Stimulated activated effector memory CD8-positive, alpha-beta T cell treated with anti-CD3 and anti-CD28 coated beads, Interleukin-12 subunit alpha, Interleukin-12 subunit beta, amount 100 ng/mL, for 72 hours (primary cell): ENCODE results near the gene CHRNE.

Source experiments
- ATAC-seq: fragments of 150-1000 bp; cut with Tn5 transposase; 2 replicates; pipeline ENCODE4 v1.10.0; 2021
- DNase-seq, 2 donors: peaks; one replicate each; pipeline ENCODE4 v3.0.0; 2021 to 2022; ENCODE audit warnings: low spot score in 2 of 2
- H3K27ac Mint-ChIP-seq: one replicate; pipeline ENCODE4 v1.8.0; 2022; ENCODE audit warnings: mild to moderate bottlenecking, mixed read lengths
- H3K36me3 Mint-ChIP-seq: one replicate; pipeline ENCODE4 v1.8.0; 2022; ENCODE audit warnings: mild to moderate bottlenecking, mixed read lengths
- H3K4me1 Mint-ChIP-seq: one replicate; pipeline ENCODE4 v1.8.0; 2022; ENCODE audit warnings: mixed read lengths
- H3K4me3 Mint-ChIP-seq: one replicate; pipeline ENCODE4 v1.8.0; 2022; ENCODE audit warnings: mild to moderate bottlenecking, mixed read lengths
- H3K9me3 Mint-ChIP-seq: one replicate; pipeline ENCODE4 v1.8.0; 2022; ENCODE audit warnings: mixed read lengths

The CHRNE gene

DNA sequence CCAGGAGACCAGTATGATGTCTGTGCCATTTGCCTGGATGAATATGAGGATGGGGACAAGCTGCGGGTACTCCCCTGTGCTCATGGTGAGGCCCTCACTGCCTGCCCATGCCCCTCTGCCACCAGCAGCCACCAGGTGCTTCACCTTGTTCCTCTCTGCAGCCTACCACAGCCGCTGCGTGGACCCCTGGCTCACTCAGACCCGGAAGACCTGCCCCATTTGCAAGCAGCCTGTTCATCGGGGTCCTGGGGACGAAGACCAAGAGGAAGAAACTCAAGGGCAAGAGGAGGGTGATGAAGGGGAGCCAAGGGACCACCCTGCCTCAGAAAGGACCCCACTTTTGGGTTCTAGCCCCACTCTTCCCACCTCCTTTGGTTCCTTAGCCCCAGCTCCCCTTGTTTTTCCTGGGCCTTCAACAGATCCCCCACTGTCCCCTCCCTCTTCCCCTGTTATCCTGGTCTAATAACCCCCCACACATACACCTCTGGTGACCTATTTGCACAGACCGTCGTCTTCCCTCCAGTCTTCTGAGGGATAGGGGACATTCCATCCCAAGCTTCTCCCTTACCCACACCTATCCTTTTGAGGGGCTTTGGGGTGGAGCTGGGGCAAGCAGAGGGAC lies 41.8 kb upstream of the CHRNE start:
- Mint-ChIP-seq H3K36me3 (peaks cover 92% of the 10 kb centered on the region), H3K4me1 (peaks cover 68% of the 10 kb centered on the region), H3K4me3 (peak overlapping the region; percentile 93), H3K9me3 (no peaks in the 10 kb centered on the region), H3K27ac (peak overlapping the region; percentile 99)
- ATAC-seq (no peak), DNase-seq (peak in 1 of 2 donors; percentile 79)

DNA sequence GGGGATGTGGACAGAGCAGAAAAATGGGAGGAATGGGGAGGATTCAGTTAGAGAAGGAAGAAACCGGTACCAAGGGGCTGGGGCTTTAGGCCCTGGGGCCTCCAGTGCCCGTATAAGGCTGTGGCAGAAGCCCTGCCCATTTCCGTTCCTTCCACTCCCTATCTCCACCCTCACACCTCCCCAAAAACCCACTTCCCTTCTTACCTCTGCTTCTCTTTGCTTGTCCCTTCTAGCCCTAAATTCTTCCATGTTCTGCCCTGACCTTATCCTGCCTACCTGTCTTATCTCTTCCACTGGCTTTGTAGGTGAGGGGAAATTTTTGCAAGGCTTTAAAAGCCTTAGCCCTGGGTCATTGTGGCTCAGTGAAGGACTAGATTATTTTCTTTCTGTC lies 41.3 kb upstream of the CHRNE start:
- H3K36me3 Mint-ChIP-seq = peaks cover 92% of the 10 kb centered on the region
- ATAC-seq = peak; percentile 12
- H3K4me3 Mint-ChIP-seq = peak overlapping the region; percentile 93
- DNase-seq = no peak
- H3K4me1 Mint-ChIP-seq = peaks cover 68% of the 10 kb centered on the region
- H3K9me3 Mint-ChIP-seq = no peaks in the 10 kb centered on the region
- peak overlapping the region; percentile 99 for H3K27ac Mint-ChIP-seq

DNA sequence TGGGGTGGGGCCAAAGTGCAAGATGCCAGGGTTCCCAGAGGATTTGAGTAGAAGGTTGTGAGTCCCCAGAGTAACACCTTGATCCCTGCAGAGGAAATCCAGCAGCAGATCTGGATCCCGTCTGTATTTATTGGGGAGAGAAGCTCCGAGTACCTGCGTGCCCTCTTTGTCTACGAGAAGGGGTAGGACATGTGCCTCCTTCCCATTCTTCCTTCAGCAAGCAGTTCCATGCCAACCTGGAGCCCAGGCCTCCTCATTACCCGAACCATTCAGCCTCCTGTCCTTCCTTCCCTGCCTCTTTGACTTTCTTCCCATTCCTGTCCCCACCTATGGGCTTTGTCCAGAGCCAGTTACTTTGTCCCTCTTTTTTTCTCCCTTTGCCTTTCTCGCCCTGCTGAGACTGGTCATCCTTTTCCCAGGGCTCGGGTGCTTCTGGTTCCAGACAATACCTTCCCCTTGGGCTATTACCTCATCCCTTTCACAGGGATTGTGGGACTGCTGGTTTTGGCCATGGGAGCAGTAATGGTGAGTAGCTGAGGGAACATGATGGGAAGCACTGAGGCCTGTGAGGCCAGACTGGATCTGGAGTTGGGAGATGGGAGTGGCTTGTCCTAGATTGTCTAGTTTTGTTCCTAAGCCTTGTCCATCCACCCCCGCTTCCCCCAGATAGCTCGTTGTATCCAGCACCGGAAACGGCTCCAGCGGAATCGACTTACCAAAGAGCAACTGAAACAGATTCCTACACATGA lies 40.0 kb upstream of the CHRNE start:
- Mint-ChIP-seq H3K27ac (peak overlapping the region; percentile 99), H3K4me1 (peaks cover 70% of the 10 kb centered on the region), H3K9me3 (no peaks in the 10 kb centered on the region), H3K4me3 (peak overlapping the region; percentile 93), H3K36me3 (peaks cover 91% of the 10 kb centered on the region)
- ATAC-seq (no peak), DNase-seq (no peak)

DNA sequence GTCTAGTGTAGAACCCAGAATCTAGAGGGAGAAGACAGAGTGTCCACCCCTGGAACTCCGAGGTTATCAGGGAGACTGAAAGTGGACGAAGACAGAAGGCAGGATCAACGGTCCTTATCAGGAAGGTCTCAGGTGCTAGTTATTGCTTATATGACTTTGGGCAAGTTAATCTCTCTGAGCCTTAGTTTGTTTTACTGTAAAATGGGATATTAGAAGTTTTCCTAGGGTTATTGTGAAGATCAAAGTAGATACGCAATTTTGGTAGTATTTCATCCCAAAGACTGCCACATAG lies 38.4 kb upstream of the CHRNE start:
- Mint-ChIP-seq H3K36me3 (peaks cover 88% of the 10 kb centered on the region), H3K4me1 (peaks cover 73% of the 10 kb centered on the region)
- no peak for ATAC-seq

DNA sequence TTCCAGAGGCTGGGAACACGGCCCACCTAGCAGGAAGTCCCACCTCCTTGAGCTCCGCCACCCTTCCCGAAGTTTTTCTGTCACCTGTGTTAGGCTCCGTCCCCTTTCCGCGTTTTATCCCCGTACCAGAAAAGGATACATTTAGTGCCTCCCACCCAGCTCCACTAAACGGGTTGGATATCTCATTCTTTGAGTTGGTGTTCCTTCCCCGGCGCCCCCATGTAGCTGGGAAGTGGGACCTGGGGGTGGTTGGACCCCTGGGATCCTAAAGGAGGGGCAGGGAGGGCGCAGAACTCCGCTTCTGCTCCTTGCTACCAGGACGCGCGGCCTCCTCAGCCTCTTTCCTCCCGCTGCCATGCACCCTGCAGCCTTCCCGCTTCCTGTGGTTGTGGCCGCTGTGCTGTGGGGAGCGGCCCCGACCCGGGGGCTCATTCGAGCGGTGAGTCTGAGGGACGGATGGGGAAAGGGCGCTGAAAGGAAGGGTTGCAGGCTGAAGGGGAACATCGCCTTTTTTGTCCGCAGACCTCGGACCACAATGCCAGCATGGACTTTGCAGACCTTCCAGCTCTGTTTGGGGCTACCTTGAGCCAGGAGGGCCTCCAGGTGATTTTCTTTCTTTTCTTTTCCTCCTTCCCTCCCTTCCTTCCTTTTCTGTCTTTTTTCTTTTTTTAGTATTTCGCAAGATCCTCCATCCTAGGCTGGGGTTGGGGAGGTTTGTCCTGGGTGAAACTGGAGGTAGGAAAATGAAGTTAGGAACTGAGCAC lies 37.8 kb upstream of the CHRNE start:
- ATAC-seq (no peak), DNase-seq (peak in 1 of 2 donors; percentile 77)
- peak overlapping the region; percentile 93 for H3K4me3 Mint-ChIP-seq
- H3K4me1 Mint-ChIP-seq = peaks cover 74% of the 10 kb centered on the region
- peaks cover 82% of the 10 kb centered on the region for H3K36me3 Mint-ChIP-seq
- H3K27ac Mint-ChIP-seq = peak overlapping the region; percentile 99
- no peaks in the 10 kb centered on the region for H3K9me3 Mint-ChIP-seq

More for the DNA sequence above, 38.4 kb upstream of the CHRNE start:
- Mint-ChIP-seq H3K27ac (peak overlapping the region; percentile 99), H3K9me3 (no peaks in the 10 kb centered on the region), H3K4me3 (peak overlapping the region; percentile 93)
- DNase-seq = no peak

DNA sequence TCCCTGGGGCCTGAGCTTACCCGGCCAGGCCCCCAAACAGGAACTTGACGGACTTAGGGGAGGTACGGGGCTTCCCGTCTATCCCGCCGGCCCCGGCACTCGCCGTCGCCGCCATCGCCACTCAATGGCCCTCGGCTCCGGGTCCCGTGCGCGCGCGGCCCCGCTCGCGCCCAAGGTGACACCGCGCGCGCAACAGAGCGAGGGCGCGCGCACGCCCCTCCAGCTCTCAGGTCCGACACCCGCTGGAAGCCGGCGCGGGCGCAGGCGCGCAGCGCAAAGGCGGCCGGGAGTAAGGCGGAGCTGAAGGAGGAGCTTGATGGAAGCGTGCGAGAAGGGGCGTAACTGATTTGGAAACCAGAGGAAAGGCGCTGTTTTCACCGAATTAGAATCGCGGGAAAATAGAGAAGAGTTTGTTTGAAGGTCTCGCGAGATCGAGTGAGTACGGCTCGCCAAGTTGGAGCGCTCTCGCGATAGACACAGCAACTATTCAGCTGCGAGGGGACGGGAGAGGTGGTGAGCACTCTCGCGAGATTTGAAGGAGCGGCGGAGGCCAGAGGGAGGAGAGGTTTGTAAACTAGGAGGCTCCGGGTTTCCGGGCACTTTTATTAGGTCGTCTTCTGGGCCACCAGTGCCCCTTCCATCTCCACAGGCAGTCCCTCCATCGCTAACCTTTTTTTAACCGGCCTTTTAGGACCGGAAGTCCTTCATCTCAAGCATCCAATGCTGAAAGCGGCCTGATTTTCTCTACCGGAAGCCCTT lies 37.1 kb upstream of the CHRNE start, which contains the start of the genes RNF167 and SLC25A11:
Gene RNF167, plus strand, starts transcription at position 473 of the 759 bp plus-strand sequence. CDS start 642 bp downstream, outside the sequence.
Gene SLC25A11, minus strand, starts transcription at position 251 of the 759 bp plus-strand sequence. Its CDS starts 136 bp downstream, at position 115.
- H3K9me3 Mint-ChIP-seq = no peaks in the 10 kb centered on the region
- DNase-seq (peak; percentile 85 to 97), ATAC-seq (peak; percentile 88)
- peak within 1 kb of the TSS; percentile 99 for H3K27ac Mint-ChIP-seq
- peak within 1 kb of the TSS; percentile 93 for H3K4me3 Mint-ChIP-seq
- H3K36me3 Mint-ChIP-seq = peaks cover 75% of the 10 kb centered on the region
- H3K4me1 Mint-ChIP-seq = peaks cover 70% of the 10 kb centered on the region

DNA sequence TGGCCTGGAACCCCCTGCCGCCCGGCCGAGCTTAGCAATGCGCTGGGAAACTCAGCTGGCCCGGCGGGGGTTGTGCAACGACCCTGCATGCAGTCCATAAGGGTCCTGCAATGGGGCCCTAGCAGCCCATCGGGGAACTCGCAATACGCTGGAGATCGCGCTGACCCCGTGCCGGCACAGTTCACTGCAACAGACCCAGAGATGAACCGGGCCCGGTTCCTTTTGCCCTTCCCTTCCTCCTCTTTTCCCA lies 36.6 kb upstream of the CHRNE start:
- DNase-seq (no peak), ATAC-seq (peak; percentile 2)
- peak overlapping the region; percentile 99 for H3K27ac Mint-ChIP-seq
- H3K9me3 Mint-ChIP-seq = no peaks in the 10 kb centered on the region
- H3K4me3 Mint-ChIP-seq = peak overlapping the region; percentile 93
- peaks cover 70% of the 10 kb centered on the region for H3K36me3 Mint-ChIP-seq
- peaks cover 68% of the 10 kb centered on the region for H3K4me1 Mint-ChIP-seq

DNA sequence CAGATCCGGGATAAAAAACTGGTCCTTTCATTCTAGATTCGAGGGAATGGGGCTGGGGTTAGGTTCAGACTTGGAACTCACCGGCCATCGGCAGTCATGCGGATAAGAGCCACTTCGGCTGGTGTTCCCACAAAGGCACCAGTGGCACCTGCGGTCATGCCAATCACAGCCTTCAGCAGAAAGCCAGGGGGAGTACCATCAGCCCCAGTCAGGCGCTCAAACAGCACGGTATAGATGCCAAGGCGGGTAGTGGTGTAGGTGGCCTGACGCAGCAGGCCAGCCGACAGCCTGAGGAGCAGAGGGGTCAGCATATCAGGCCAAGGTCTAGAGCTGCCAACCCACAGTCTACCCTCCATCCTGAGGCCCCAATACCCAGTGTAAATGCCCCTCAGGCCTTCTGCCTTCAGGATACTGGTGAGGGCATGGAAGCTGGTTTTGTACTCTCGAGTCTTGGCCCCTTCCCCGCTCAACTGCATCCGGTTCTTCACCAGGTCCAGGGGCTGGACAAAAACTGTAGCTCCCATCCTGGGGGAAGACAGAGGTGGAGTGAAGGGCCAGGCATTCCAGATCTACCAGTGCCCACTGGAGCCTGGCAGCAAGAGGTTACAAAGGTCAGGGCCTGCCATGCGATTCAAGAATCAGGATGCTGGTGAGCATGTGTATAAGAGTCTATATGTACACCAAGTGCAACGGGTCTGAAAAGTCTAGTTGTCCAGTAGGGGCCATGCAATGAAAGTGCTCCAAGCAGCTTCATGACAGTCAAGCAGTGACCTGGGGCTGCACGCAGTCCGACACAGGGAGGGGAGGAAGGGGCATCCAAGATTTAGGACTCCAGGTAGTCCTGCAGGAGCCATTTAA lies 36.0 kb upstream of the CHRNE start:
- Mint-ChIP-seq H3K4me1 (peaks cover 68% of the 10 kb centered on the region), H3K27ac (peak overlapping the region; percentile 99), H3K4me3 (peak overlapping the region; percentile 93), H3K36me3 (peaks cover 68% of the 10 kb centered on the region), H3K9me3 (no peaks in the 10 kb centered on the region)
- DNase-seq (no peak), ATAC-seq (no peak)

GRCh38 chr17:4938069-4938491 lies 35.2 kb upstream of the CHRNE start:
- H3K36me3 Mint-ChIP-seq = peaks cover 65% of the 10 kb centered on the region

DNA sequence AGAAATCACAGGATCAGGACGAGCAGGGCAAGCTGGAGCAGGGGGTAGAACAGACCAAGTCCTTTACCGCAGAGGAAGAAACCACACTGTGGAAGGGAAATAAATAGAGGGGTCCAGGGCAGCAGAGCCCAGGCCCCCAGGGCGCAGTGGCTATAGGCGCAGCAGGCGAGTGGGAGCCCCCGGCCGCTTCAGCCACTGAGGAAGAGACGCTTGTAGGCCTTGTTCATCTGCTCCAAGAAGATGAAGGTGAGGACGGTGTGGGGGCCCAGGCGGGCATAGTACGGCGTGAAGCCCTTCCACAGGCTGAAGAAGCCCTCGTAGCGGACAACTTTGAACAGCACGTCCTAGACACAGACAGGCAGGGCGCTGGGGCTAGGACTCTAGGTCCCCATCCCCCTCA lies 34.7 kb upstream of the CHRNE start:
- H3K36me3 Mint-ChIP-seq = peaks cover 60% of the 10 kb centered on the region
- peak overlapping the region; percentile 93 for H3K4me3 Mint-ChIP-seq
- no peaks in the 10 kb centered on the region for H3K9me3 Mint-ChIP-seq
- H3K27ac Mint-ChIP-seq = peak overlapping the region; percentile 86
- H3K4me1 Mint-ChIP-seq = peaks cover 68% of the 10 kb centered on the region
- ATAC-seq = no peak
- no peak for DNase-seq

More at GRCh38 chr17:4938069-4938491, 35.2 kb upstream of the CHRNE start:
- H3K9me3 Mint-ChIP-seq = no peaks in the 10 kb centered on the region
- ATAC-seq (no peak), DNase-seq (no peak)
- H3K4me3 Mint-ChIP-seq = peak overlapping the region; percentile 93
- H3K27ac Mint-ChIP-seq = peak overlapping the region; percentile 99
- peaks cover 68% of the 10 kb centered on the region for H3K4me1 Mint-ChIP-seq

DNA sequence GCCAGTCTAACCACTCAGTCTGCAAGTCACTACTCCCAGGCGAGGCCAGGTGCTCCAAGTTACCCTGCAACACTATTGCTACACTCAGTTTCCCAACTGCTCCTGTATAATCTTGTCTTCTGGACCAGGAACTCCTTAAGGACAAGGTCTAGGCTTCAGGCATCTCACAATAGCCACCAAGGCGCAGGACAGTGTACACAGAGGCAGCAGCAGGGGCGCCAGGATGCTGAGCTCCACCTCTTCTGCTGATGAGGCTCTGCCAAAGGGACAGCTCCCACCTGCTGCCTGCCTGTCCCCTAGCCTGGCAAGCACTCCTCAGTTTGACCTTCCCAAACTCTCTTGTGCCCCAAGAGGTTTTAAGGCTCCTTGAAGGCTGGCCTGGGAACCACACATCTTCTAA lies 33.5 kb upstream of the CHRNE start:
- H3K4me3 Mint-ChIP-seq = no peak overlapping the region
- H3K9me3 Mint-ChIP-seq = no peaks in the 10 kb centered on the region
- DNase-seq (no peak), ATAC-seq (no peak)
- peaks cover 58% of the 10 kb centered on the region for H3K4me1 Mint-ChIP-seq
- peaks cover 51% of the 10 kb centered on the region for H3K36me3 Mint-ChIP-seq
- peak overlapping the region; percentile 85 for H3K27ac Mint-ChIP-seq

- ATAC-seq = no peak
- Mint-ChIP-seq H3K36me3 (peaks cover 46% of the 10 kb centered on the region), H3K4me3 (no peak overlapping the region), H3K27ac (peak overlapping the region; percentile 85), H3K4me1 (peaks cover 52% of the 10 kb centered on the region), H3K9me3 (no peaks in the 10 kb centered on the region)
- no peak for DNase-seq
These were observed 32.8 kb upstream of the CHRNE start for GRCh38 chr17:4935650-4936049.

GRCh38 chr17:4934173-4934979 lies 31.5 kb upstream of the CHRNE start:
- no peaks in the 10 kb centered on the region for H3K9me3 Mint-ChIP-seq

DNA sequence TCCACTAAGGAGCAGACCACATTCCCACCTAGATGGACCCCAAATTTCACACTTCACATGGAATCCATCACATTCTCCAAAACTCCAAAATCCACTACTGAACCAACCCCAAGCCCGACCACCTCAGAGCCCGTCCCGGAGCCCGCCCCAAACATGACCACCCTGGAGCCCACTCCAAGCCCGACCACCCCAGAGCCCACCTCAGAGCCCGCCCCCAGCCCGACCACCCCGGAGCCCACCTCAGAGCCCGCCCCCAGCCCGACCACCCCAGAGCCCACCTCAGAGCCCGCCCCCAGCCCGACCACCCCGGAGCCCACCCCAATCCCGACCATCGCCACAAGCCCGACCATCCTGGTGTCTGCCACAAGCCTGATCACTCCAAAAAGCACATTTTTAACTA lies 30.7 kb upstream of the CHRNE start:
- Mint-ChIP-seq H3K27ac (peak overlapping the region; percentile 85), H3K4me1 (peaks cover 51% of the 10 kb centered on the region), H3K4me3 (peak overlapping the region; percentile 45), H3K9me3 (no peaks in the 10 kb centered on the region), H3K36me3 (peaks cover 41% of the 10 kb centered on the region)
- ATAC-seq = no peak
- no peak for DNase-seq

More at GRCh38 chr17:4934173-4934979, 31.5 kb upstream of the CHRNE start:
- no peak for DNase-seq
- H3K4me3 Mint-ChIP-seq = peak overlapping the region; percentile 45
- H3K27ac Mint-ChIP-seq = peak overlapping the region; percentile 85
- ATAC-seq = peak; percentile 73
- H3K36me3 Mint-ChIP-seq = peaks cover 42% of the 10 kb centered on the region
- H3K4me1 Mint-ChIP-seq = peaks cover 52% of the 10 kb centered on the region
